Gastrocnemius medialis (tissue), 4 donors: ENCODE data around the gene SNX24.

Experiments used
- CTCF ChIP-seq, 5 experiments: fragments of 450-650 bp in 3 of 5; fragments of 200-600 bp in 2 of 5; sonication (generic) in 2 of 5; IDR thresholded peaks in 4 of 5; conservative IDR thresholded peaks in 1 of 5; 1 replicate in 4 of 5; 2 replicates in 1 of 5; pipeline ENCODE4 v1.5.1; 2016 to 2019; ENCODE audit warnings: antibody characterized with exemption in 5 of 5, mild to moderate bottlenecking in 3 of 5, moderate library complexity in 3 of 5
- POLR2A ChIP-seq, 2 donors: fragments of 450-650 bp; IDR thresholded peaks; one replicate each; pipeline ENCODE4 v1.6.1; 2017; ENCODE audit warnings: antibody characterized with exemption in 2 of 2, mild to moderate bottlenecking in 2 of 2, moderate library complexity in 2 of 2

GRCh38 chr5:123044926-123045617 lies 199.7 kb downstream of the SNX24 start:
- TF ChIP-seq CTCF (IDR thresholded peaks at IDR 0.05 in 4 of 5, conservative IDR thresholded peaks at IDR 0.05 in 1 of 5) (no peak), POLR2A (IDR thresholded peaks at IDR 0.05) (no peak)
